GM12874 (cell line): ENCODE data around the gene ARHGAP12.

Source experiments
- CTCF ChIP-seq: IDR thresholded peaks from 2 replicates; pipeline ENCODE4 v1.5.1; 2011; ENCODE audit warnings: low read depth, mild to moderate bottlenecking, control low read depth, low read length, moderate library complexity; ENCODE audit not compliant: insufficient read depth

The ARHGAP12 gene

GRCh38 chr10:31906039-31906438 is 22.6 kb downstream of the ARHGAP12 start:
- TF ChIP-seq CTCF: no peak

- TF ChIP-seq CTCF: no peak
These were observed 23.0 kb downstream of the ARHGAP12 start for GRCh38 chr10:31905586-31905985.

GRCh38 chr10:31902625-31903024 is 26.0 kb downstream of the ARHGAP12 start:
- no peak for TF ChIP-seq CTCF

- TF ChIP-seq CTCF: no peak
These were observed 31.1 kb downstream of the ARHGAP12 start for GRCh38 chr10:31897506-31897905.

GRCh38 chr10:31896968-31897384 is 31.7 kb downstream of the ARHGAP12 start:
- no peak for TF ChIP-seq CTCF

GRCh38 chr10:31888442-31888841 is 40.2 kb downstream of the ARHGAP12 start:
- no peak for TF ChIP-seq CTCF

DNA sequence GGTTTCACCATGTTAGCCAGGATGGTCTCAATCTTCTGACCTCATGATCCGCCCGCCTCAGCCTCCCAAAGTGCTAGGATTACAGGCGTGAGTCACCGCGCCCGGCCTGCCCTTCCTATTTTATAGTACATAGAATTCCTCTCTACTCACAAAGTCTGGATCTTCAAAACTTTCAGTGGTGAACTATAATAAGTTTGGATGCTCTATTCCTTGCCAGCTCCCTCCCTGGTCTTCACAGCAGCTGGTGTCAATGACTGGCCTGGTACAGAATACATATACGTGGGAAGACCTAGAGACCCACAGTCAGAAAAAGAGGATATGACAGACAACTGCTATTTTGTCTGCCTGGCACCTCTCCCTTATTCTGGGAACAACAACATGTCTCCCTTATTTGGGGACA is 40.8 kb downstream of the ARHGAP12 start:
- no peak for TF ChIP-seq CTCF

- no peak for TF ChIP-seq CTCF
These were observed 41.7 kb downstream of the ARHGAP12 start for GRCh38 chr10:31886885-31887284.
